ENCODE results near the gene MRPS15.
"Not testable (repeated sequence)": the region's sequence is repeated elsewhere in the genome, so short reads cannot be mapped to it uniquely, and the experiment has no call there.

MRPS15 gene

GRCh38 chr1:36484099-36484498, 19.9 kb upstream of the MRPS15 start:
- no peak for DNase-seq (ENCODE audit: low spot score)

GRCh38 chr1:36482724-36483388, 18.7 kb upstream of the MRPS15 start, which contains the start of gene CSF3R:
Gene CSF3R (minus strand): TSS chr1:36482913. CDS start chr1:36479496, 3,417 bp downstream.
- no peak for DNase-seq (ENCODE audit: low spot score)

GRCh38 chr1:36481771-36482723, 17.9 kb upstream of the MRPS15 start:
- no peak for DNase-seq (ENCODE audit: low spot score)

- no peak for DNase-seq (ENCODE audit: low spot score)
These were observed 16.9 kb upstream of the MRPS15 start for GRCh38 chr1:36481091-36481490.

GRCh38 chr1:36480161-36480560, 16.0 kb upstream of the MRPS15 start:
- no peak for DNase-seq (ENCODE audit: low spot score)

- no peak for DNase-seq (ENCODE audit: low spot score)
These were observed 15.4 kb upstream of the MRPS15 start for GRCh38 chr1:36479505-36480051.

- DNase-seq (ENCODE audit: low spot score) = not testable (repeated sequence)
These were observed 13.4 kb upstream of the MRPS15 start for GRCh38 chr1:36477615-36478014.

- DNase-seq (ENCODE audit: low spot score) = no peak
These were observed 12.8 kb upstream of the MRPS15 start for GRCh38 chr1:36476945-36477344.

GRCh38 chr1:36475910-36476604, 11.9 kb upstream of the MRPS15 start:
- no peak for DNase-seq (ENCODE audit: low spot score)

GRCh38 chr1:36475341-36475740, 11.2 kb upstream of the MRPS15 start:
- no peak for DNase-seq (ENCODE audit: low spot score)

GRCh38 chr1:36472656-36473055, 8.5 kb upstream of the MRPS15 start:
- no peak for DNase-seq (ENCODE audit: low spot score)

GRCh38 chr1:36471830-36472641, 7.9 kb upstream of the MRPS15 start:
- DNase-seq (ENCODE audit: low spot score) = no peak

- no peak for DNase-seq (ENCODE audit: low spot score)
These were observed 5.0 kb upstream of the MRPS15 start for GRCh38 chr1:36469163-36469562.

- no peak for DNase-seq (ENCODE audit: low spot score)
These were observed 3.7 kb upstream of the MRPS15 start for GRCh38 chr1:36467700-36468455.

- no peak for DNase-seq (ENCODE audit: low spot score)
These were observed 2.8 kb upstream of the MRPS15 start for GRCh38 chr1:36467027-36467410.

GRCh38 chr1:36466370-36467026, 2.3 kb upstream of the MRPS15 start:
- no peak for DNase-seq (ENCODE audit: low spot score)

GRCh38 chr1:36465731-36466369, 1.7 kb upstream of the MRPS15 start:
- no peak for DNase-seq (ENCODE audit: low spot score)

- no peak for DNase-seq (ENCODE audit: low spot score)
These were observed 615 bp upstream of the MRPS15 start for GRCh38 chr1:36464605-36465393.

All from SK-N-DZ (cell line).